OCI-LY7 (cell line): ENCODE data around the gene SIK3.

Experiments
- EZH2phosphoT487 ChIP-seq: fragments of 200-600 bp; sonication (generic); IDR thresholded peaks from 2 replicates; pipeline ENCODE4 v1.6.1; 2018; ENCODE audit warnings: low read depth, borderline replicate concordance, mild to moderate bottlenecking, mixed run types, antibody characterized with exemption, low read length, moderate library complexity, mixed read lengths
- TF ChIP-seq, protein P1 (sequence below): fragments of 200-600 bp; sonication (generic); conservative IDR thresholded peaks from 2 replicates; pipeline ENCODE4 v1.5.1; 2014; ENCODE audit warnings: mild to moderate bottlenecking, antibody characterized with exemption, low read length, moderate library complexity, mixed read lengths

GRCh38 chr11:117083011-117083935, 15.0 kb downstream of the SIK3 start:
- TF ChIP-seq, protein P1, sequence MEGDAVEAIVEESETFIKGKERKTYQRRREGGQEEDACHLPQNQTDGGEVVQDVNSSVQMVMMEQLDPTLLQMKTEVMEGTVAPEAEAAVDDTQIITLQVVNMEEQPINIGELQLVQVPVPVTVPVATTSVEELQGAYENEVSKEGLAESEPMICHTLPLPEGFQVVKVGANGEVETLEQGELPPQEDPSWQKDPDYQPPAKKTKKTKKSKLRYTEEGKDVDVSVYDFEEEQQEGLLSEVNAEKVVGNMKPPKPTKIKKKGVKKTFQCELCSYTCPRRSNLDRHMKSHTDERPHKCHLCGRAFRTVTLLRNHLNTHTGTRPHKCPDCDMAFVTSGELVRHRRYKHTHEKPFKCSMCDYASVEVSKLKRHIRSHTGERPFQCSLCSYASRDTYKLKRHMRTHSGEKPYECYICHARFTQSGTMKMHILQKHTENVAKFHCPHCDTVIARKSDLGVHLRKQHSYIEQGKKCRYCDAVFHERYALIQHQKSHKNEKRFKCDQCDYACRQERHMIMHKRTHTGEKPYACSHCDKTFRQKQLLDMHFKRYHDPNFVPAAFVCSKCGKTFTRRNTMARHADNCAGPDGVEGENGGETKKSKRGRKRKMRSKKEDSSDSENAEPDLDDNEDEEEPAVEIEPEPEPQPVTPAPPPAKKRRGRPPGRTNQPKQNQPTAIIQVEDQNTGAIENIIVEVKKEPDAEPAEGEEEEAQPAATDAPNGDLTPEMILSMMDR: no peak
- TF ChIP-seq EZH2phosphoT487: no peak
